Memory B cell (primary cell): ENCODE measurements around the gene FER1L5.

Source experiments
- ATAC-seq: fragments of 150-1000 bp; cut with Tn5 transposase; 2 replicates; pipeline ENCODE4 v1.10.0; 2021; ENCODE audit warnings: low read depth, mild to moderate bottlenecking, moderate library complexity
- DNase-seq, 2 donors: peaks; one replicate each; pipeline ENCODE4 v3.0.0; 2022; ENCODE audit warnings: low spot score in 2 of 2
- H3K27ac Mint-ChIP-seq: one replicate; pipeline ENCODE4 v1.8.0; 2022; ENCODE audit warnings: mild to moderate bottlenecking, moderate library complexity, mixed read lengths
- H3K27me3 Mint-ChIP-seq: one replicate; pipeline ENCODE4 v1.8.0; 2022; ENCODE audit warnings: mixed read lengths
- H3K36me3 Mint-ChIP-seq: one replicate; pipeline ENCODE4 v1.8.0; 2022; ENCODE audit warnings: mild to moderate bottlenecking, mixed read lengths
- H3K4me1 Mint-ChIP-seq: one replicate; pipeline ENCODE4 v1.8.0; 2022; ENCODE audit warnings: mixed read lengths
- H3K4me3 Mint-ChIP-seq: one replicate; pipeline ENCODE4 v1.8.0; 2022; ENCODE audit warnings: mild to moderate bottlenecking, moderate library complexity, mixed read lengths
- H3K9me3 Mint-ChIP-seq: one replicate; pipeline ENCODE4 v1.8.0; 2022; ENCODE audit warnings: mixed read lengths

The FER1L5 gene

GRCh38 chr2:96681540-96681939 is 39.0 kb downstream of the FER1L5 start:
- Mint-ChIP-seq H3K27me3 (peaks cover 11% of the 10 kb centered on the region), H3K9me3 (no peaks in the 10 kb centered on the region), H3K4me1 (no peaks in the 10 kb centered on the region), H3K36me3 (no peaks in the 10 kb centered on the region), H3K4me3 (no peak overlapping the region), H3K27ac (no peak overlapping the region)
- DNase-seq (no peak), ATAC-seq (no peak)

GRCh38 chr2:96683307-96683706 is 40.7 kb downstream of the FER1L5 start:
- H3K27ac Mint-ChIP-seq = no peak overlapping the region
- peaks cover 13% of the 10 kb centered on the region for H3K27me3 Mint-ChIP-seq
- H3K4me3 Mint-ChIP-seq = no peak overlapping the region
- H3K9me3 Mint-ChIP-seq = no peaks in the 10 kb centered on the region
- H3K4me1 Mint-ChIP-seq = no peaks in the 10 kb centered on the region
- DNase-seq (no peak), ATAC-seq (no peak)
- H3K36me3 Mint-ChIP-seq = no peaks in the 10 kb centered on the region

- H3K36me3 Mint-ChIP-seq = no peaks in the 10 kb centered on the region
- ATAC-seq (no peak), DNase-seq (no peak)
- no peaks in the 10 kb centered on the region for H3K9me3 Mint-ChIP-seq
- no peaks in the 10 kb centered on the region for H3K4me1 Mint-ChIP-seq
- no peak overlapping the region for H3K4me3 Mint-ChIP-seq
- H3K27ac Mint-ChIP-seq = no peak overlapping the region
- H3K27me3 Mint-ChIP-seq = peaks cover 13% of the 10 kb centered on the region
These were observed 41.6 kb downstream of the FER1L5 start for GRCh38 chr2:96683972-96684820.

- H3K27ac Mint-ChIP-seq = no peak overlapping the region
- DNase-seq (no peak), ATAC-seq (no peak)
- no peaks in the 10 kb centered on the region for H3K36me3 Mint-ChIP-seq
- peaks cover 11% of the 10 kb centered on the region for H3K27me3 Mint-ChIP-seq
- no peaks in the 10 kb centered on the region for H3K9me3 Mint-ChIP-seq
- no peak overlapping the region for H3K4me3 Mint-ChIP-seq
- H3K4me1 Mint-ChIP-seq = no peaks in the 10 kb centered on the region
These were observed 42.5 kb downstream of the FER1L5 start for GRCh38 chr2:96684883-96685576.

GRCh38 chr2:96685577-96686459 is 43.3 kb downstream of the FER1L5 start:
- Mint-ChIP-seq H3K27me3 (peaks cover 8% of the 10 kb centered on the region), H3K27ac (no peak overlapping the region), H3K4me3 (no peak overlapping the region), H3K36me3 (no peaks in the 10 kb centered on the region), H3K9me3 (no peaks in the 10 kb centered on the region), H3K4me1 (no peaks in the 10 kb centered on the region)
- no peak for DNase-seq
- no peak for ATAC-seq

GRCh38 chr2:96687266-96687665 is 44.7 kb downstream of the FER1L5 start:
- ATAC-seq (no peak), DNase-seq (no peak)
- no peaks in the 10 kb centered on the region for H3K9me3 Mint-ChIP-seq

GRCh38 chr2:96687711-96688640 is 45.4 kb downstream of the FER1L5 start:
- no peak overlapping the region for H3K4me3 Mint-ChIP-seq
- no peaks in the 10 kb centered on the region for H3K36me3 Mint-ChIP-seq
- peaks cover 8% of the 10 kb centered on the region for H3K27me3 Mint-ChIP-seq
- H3K4me1 Mint-ChIP-seq = no peaks in the 10 kb centered on the region
- H3K27ac Mint-ChIP-seq = no peak overlapping the region
- no peak for ATAC-seq
- H3K9me3 Mint-ChIP-seq = no peaks in the 10 kb centered on the region
- DNase-seq = no peak

More at GRCh38 chr2:96687266-96687665, 44.7 kb downstream of the FER1L5 start:
- H3K27ac Mint-ChIP-seq = no peak overlapping the region
- H3K36me3 Mint-ChIP-seq = no peaks in the 10 kb centered on the region
- H3K27me3 Mint-ChIP-seq = peaks cover 8% of the 10 kb centered on the region
- no peaks in the 10 kb centered on the region for H3K4me1 Mint-ChIP-seq
- H3K4me3 Mint-ChIP-seq = no peak overlapping the region

GRCh38 chr2:96688649-96689430 is 46.3 kb downstream of the FER1L5 start:
- no peaks in the 10 kb centered on the region for H3K4me1 Mint-ChIP-seq
- no peaks in the 10 kb centered on the region for H3K9me3 Mint-ChIP-seq
- no peak for DNase-seq
- H3K4me3 Mint-ChIP-seq = no peak overlapping the region
- no peak for ATAC-seq
- peaks cover 8% of the 10 kb centered on the region for H3K27me3 Mint-ChIP-seq
- H3K27ac Mint-ChIP-seq = no peak overlapping the region
- no peaks in the 10 kb centered on the region for H3K36me3 Mint-ChIP-seq

- H3K4me1 Mint-ChIP-seq = no peaks in the 10 kb centered on the region
- H3K4me3 Mint-ChIP-seq = no peak overlapping the region
- H3K36me3 Mint-ChIP-seq = no peaks in the 10 kb centered on the region
- H3K27ac Mint-ChIP-seq = no peak overlapping the region
- peaks cover 6% of the 10 kb centered on the region for H3K27me3 Mint-ChIP-seq
- no peak for DNase-seq
- no peak for ATAC-seq
- no peaks in the 10 kb centered on the region for H3K9me3 Mint-ChIP-seq
These were observed 46.9 kb downstream of the FER1L5 start for GRCh38 chr2:96689431-96689991.

- Mint-ChIP-seq H3K36me3 (no peaks in the 10 kb centered on the region), H3K27me3 (peaks cover 3% of the 10 kb centered on the region), H3K4me1 (no peaks in the 10 kb centered on the region), H3K27ac (no peak overlapping the region), H3K9me3 (no peaks in the 10 kb centered on the region), H3K4me3 (no peak overlapping the region)
- DNase-seq (no peak), ATAC-seq (no peak)
These were observed 47.9 kb downstream of the FER1L5 start for GRCh38 chr2:96690306-96691021.

GRCh38 chr2:96691022-96691612 is 48.6 kb downstream of the FER1L5 start:
- DNase-seq (no peak), ATAC-seq (no peak)
- Mint-ChIP-seq H3K4me3 (no peak overlapping the region), H3K9me3 (no peaks in the 10 kb centered on the region), H3K27me3 (peaks cover 2% of the 10 kb centered on the region), H3K4me1 (no peaks in the 10 kb centered on the region), H3K36me3 (no peaks in the 10 kb centered on the region), H3K27ac (no peak overlapping the region)
